ENCODE measurements around the gene CDKN1C. TPM values are rescaled to one million over a fixed set of nuclear protein-coding genes. Genes with fewer than 3 reads are reported as not detected.
A peak's percentile ranks its signal among the peaks of the same experiment; 100 is the strongest.

CDKN1C gene
- total and polyA plus RNA-seq, 2 experiments from 2014 or later: 64.6 to 108 TPM

- peaks cover 54% of the 10 kb centered on the region for H3K27me3 ChIP-seq
- no peaks in the 10 kb centered on the region for H3K9me3 ChIP-seq (ENCODE audit: low read depth)
- H3K4me1 ChIP-seq (ENCODE audit: low read depth): no peaks in the 10 kb centered on the region
- H3K36me3 ChIP-seq: no peaks in the 10 kb centered on the region
- no peak overlapping the region for H3K4me3 ChIP-seq
- TF ChIP-seq, protein P1, sequence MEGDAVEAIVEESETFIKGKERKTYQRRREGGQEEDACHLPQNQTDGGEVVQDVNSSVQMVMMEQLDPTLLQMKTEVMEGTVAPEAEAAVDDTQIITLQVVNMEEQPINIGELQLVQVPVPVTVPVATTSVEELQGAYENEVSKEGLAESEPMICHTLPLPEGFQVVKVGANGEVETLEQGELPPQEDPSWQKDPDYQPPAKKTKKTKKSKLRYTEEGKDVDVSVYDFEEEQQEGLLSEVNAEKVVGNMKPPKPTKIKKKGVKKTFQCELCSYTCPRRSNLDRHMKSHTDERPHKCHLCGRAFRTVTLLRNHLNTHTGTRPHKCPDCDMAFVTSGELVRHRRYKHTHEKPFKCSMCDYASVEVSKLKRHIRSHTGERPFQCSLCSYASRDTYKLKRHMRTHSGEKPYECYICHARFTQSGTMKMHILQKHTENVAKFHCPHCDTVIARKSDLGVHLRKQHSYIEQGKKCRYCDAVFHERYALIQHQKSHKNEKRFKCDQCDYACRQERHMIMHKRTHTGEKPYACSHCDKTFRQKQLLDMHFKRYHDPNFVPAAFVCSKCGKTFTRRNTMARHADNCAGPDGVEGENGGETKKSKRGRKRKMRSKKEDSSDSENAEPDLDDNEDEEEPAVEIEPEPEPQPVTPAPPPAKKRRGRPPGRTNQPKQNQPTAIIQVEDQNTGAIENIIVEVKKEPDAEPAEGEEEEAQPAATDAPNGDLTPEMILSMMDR (IDR thresholded peaks at IDR 0.05; ENCODE audit: low read depth, low read length): peak; percentile 2
- DNase-seq (ENCODE audit: low read depth in 1 of 2, low spot score in 1 of 2): no peak
- H3K27ac ChIP-seq: no peak overlapping the region
Observed at GRCh38 chr11:2870460-2870859, 15.1 kb downstream of the CDKN1C start.

- TF ChIP-seq, protein P1 (IDR thresholded peaks at IDR 0.05; ENCODE audit: low read depth, low read length): no peak
- no peak overlapping the region for H3K27ac ChIP-seq
- no peaks in the 10 kb centered on the region for H3K9me3 ChIP-seq (ENCODE audit: low read depth)
- H3K4me1 ChIP-seq (ENCODE audit: low read depth): no peaks in the 10 kb centered on the region
- H3K27me3 ChIP-seq: peaks cover 56% of the 10 kb centered on the region
- H3K36me3 ChIP-seq: no peaks in the 10 kb centered on the region
- no peak overlapping the region for H3K4me3 ChIP-seq
- no peak for DNase-seq (ENCODE audit: low read depth in 1 of 2, low spot score in 1 of 2)
Observed at GRCh38 chr11:2869561-2870427, 15.8 kb downstream of the CDKN1C start.

- Histone ChIP-seq H3K27ac (no peak overlapping the region), H3K4me3 (no peak overlapping the region), H3K36me3 (no peaks in the 10 kb centered on the region), H3K27me3 (peaks cover 63% of the 10 kb centered on the region), H3K4me1 (ENCODE audit: low read depth) (no peaks in the 10 kb centered on the region), H3K9me3 (ENCODE audit: low read depth) (no peaks in the 10 kb centered on the region)
- TF ChIP-seq, protein P1 (IDR thresholded peaks at IDR 0.05; ENCODE audit: low read depth, low read length): no peak
- DNase-seq (ENCODE audit: low read depth in 1 of 2, low spot score in 1 of 2): no peak
Observed at GRCh38 chr11:2869134-2869526, 16.4 kb downstream of the CDKN1C start.

GRCh38 chr11:2868506-2869133 lies 17.0 kb downstream of the CDKN1C start:
- Histone ChIP-seq H3K4me3 (no peak overlapping the region), H3K36me3 (no peaks in the 10 kb centered on the region), H3K4me1 (ENCODE audit: low read depth) (no peaks in the 10 kb centered on the region), H3K9me3 (ENCODE audit: low read depth) (no peaks in the 10 kb centered on the region), H3K27ac (no peak overlapping the region), H3K27me3 (peaks cover 66% of the 10 kb centered on the region)
- TF ChIP-seq, protein P1 (IDR thresholded peaks at IDR 0.05; ENCODE audit: low read depth, low read length): no peak
- no peak for DNase-seq (ENCODE audit: low read depth in 1 of 2, low spot score in 1 of 2)

DNA sequence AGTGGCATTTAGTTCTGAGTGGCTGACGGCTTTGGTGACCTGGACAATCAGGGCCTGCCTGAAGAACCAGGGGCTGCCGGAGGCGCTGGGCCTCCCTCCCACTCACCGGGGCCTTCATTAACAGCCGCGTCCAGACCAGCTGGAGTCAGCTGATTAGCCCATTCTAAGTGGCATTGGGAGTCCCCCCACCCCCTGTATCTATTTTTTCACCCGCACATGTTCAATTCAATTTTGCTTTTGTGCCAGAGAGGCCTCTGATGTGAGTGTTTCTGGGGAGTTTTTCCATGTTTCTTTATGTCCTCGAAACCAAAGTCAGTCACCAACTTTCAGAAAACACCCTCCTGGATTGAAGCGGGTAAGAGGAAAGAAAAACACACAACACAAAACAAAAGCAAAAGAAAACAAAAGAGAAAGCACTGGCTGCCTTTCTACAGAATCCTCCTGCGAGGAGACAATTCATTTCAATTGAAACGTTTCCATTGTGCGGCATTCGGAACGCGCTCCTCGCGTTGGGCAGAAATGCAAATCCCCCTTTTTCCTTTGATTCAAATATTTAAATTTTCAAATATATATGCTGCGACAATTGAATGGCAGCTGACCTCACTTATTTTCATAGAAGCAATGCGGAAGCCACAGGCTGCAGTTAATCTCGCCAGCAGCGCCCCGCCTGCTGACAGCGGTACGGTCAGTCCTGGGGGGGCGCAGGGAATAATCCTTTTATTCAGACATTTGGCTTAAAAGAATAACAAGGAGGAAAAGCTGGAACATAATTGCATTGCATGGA lies 17.7 kb downstream of the CDKN1C start:
- H3K36me3 ChIP-seq: no peaks in the 10 kb centered on the region
- TF ChIP-seq, protein P1 (IDR thresholded peaks at IDR 0.05; ENCODE audit: low read depth, low read length): no peak
- no peak overlapping the region for H3K4me3 ChIP-seq
- no peaks in the 10 kb centered on the region for H3K9me3 ChIP-seq (ENCODE audit: low read depth)
- H3K27ac ChIP-seq: no peak overlapping the region
- no peaks in the 10 kb centered on the region for H3K4me1 ChIP-seq (ENCODE audit: low read depth)
- no peak for DNase-seq (ENCODE audit: low read depth in 1 of 2, low spot score in 1 of 2)
- H3K27me3 ChIP-seq: peaks cover 73% of the 10 kb centered on the region

Measured in cardiac muscle cell (in vitro differentiated cells and primary cell).